G401 (cell line): ENCODE results near the gene TTC1. TPM values are rescaled to one million over a fixed set of nuclear protein-coding genes. Genes with fewer than 3 reads are reported as not detected.
A peak's percentile ranks its signal among the peaks of the same experiment; 100 is the strongest.
"Not testable (repeated sequence)": the region's sequence is repeated elsewhere in the genome, so short reads cannot be mapped to it uniquely, and the experiment has no call there.

Experiments
- DNase-seq: peaks from one replicate; pipeline ENCODE4 v3.0.0-alpha.2; 2015; ENCODE audit warnings: low spot score
- in situ Hi-C: cut with HindIII; loops from 2 replicates; pipeline ENCODE4 v1.10.0; 2016; ENCODE audit warnings: low sequenced_read_pairs, mixed read lengths
- total RNA-seq: library from RNA; depleted of rRNA; stranded (reverse); fragments of >200 nt; shearing (Covaris generic); gene quantifications from 2 replicates; pipeline ENCODE4 v1.2.3, GENCODE V29; 2014

TTC1 gene
- total RNA-seq, 1 experiment from 2014 or later, result 47.2 TPM

- in situ Hi-C loops, result no loop called here
Measured at GRCh38 chr5:160033546-160034252, 24.8 kb downstream of the TTC1 start.

GRCh38 chr5:160036243-160036642 is 27.3 kb downstream of the TTC1 start:
- DNase-seq, result peak; percentile 97
- in situ Hi-C loops, result no loop called here

More at GRCh38 chr5:160033546-160034252, 24.8 kb downstream of the TTC1 start:
- DNase-seq, result no peak

GRCh38 chr5:160036884-160037283 is 27.9 kb downstream of the TTC1 start:
- in situ Hi-C loops, result no loop called here
- peak; percentile 93 for DNase-seq

GRCh38 chr5:160039810-160040470 is 31.0 kb downstream of the TTC1 start:
- DNase-seq, result no peak
- in situ Hi-C loops, result no loop called here

- in situ Hi-C loops, result no loop called here
- no peak for DNase-seq
Measured at GRCh38 chr5:160040471-160040835, 31.5 kb downstream of the TTC1 start.

GRCh38 chr5:160042671-160043070 is 33.7 kb downstream of the TTC1 start:
- DNase-seq, result no peak
- in situ Hi-C loops, result no loop called here

- in situ Hi-C loops, result no loop called here
- no peak for DNase-seq
Measured at GRCh38 chr5:160044391-160044804, 35.5 kb downstream of the TTC1 start.

GRCh38 chr5:160044967-160045366 is 36.0 kb downstream of the TTC1 start:
- no peak for DNase-seq
- in situ Hi-C loops, result no loop called here

- no peak for DNase-seq
- in situ Hi-C loops, result no loop called here
Measured at GRCh38 chr5:160047423-160047822, 38.5 kb downstream of the TTC1 start.

GRCh38 chr5:160048131-160048530 is 39.2 kb downstream of the TTC1 start:
- no peak for DNase-seq
- in situ Hi-C loops, result no loop called here

- DNase-seq, result no peak
- in situ Hi-C loops, result no loop called here
Measured at GRCh38 chr5:160049099-160049498, 40.2 kb downstream of the TTC1 start.

- in situ Hi-C loops, result no loop called here
- no peak for DNase-seq
Measured at GRCh38 chr5:160054047-160054446, 45.1 kb downstream of the TTC1 start.

GRCh38 chr5:160054831-160055230 is 45.9 kb downstream of the TTC1 start:
- in situ Hi-C loops, result no loop called here
- DNase-seq, result no peak

- no peak for DNase-seq
- in situ Hi-C loops, result no loop called here
Measured at GRCh38 chr5:160057256-160057655, 48.3 kb downstream of the TTC1 start.

- in situ Hi-C loops, result no loop called here
- no peak for DNase-seq
Measured at GRCh38 chr5:160060001-160060400, 51.1 kb downstream of the TTC1 start.

GRCh38 chr5:160061770-160062169 is 52.8 kb downstream of the TTC1 start:
- no peak for DNase-seq
- in situ Hi-C loops, result no loop called here

GRCh38 chr5:160064417-160064810 is 55.5 kb downstream of the TTC1 start:
- in situ Hi-C loops, result no loop called here
- DNase-seq, result peak; percentile 80

GRCh38 chr5:160064995-160065614 is 56.2 kb downstream of the TTC1 start:
- in situ Hi-C loops, result no loop called here
- DNase-seq, result no peak

- in situ Hi-C loops, result not testable (repeated sequence)
Measured at GRCh38 chr5:160069120-160069519, 60.2 kb downstream of the TTC1 start.

GRCh38 chr5:160071516-160071915 is 62.6 kb downstream of the TTC1 start:
- DNase-seq, result peak; percentile 79
- in situ Hi-C loops, result no loop called here

More at GRCh38 chr5:160069120-160069519, 60.2 kb downstream of the TTC1 start:
- DNase-seq, result not testable (repeated sequence)
